HG02973 (cell line): ENCODE results near the gene SDK2.

Experiments used
- ATAC-seq: cut with Tn5 transposase; IDR thresholded peaks from one replicate; pipeline ENCODE4 v1.9.1; 2021; ENCODE audit warnings: moderate library complexity; ENCODE audit not compliant: unreplicated experiment

The SDK2 gene

GRCh38 chr17:73519011-73519410 is 125.2 kb downstream of the SDK2 start:
- no peak for ATAC-seq

- ATAC-seq = no peak
Measured at GRCh38 chr17:73516431-73516830, 127.8 kb downstream of the SDK2 start.

- ATAC-seq = no peak
Measured at GRCh38 chr17:73514146-73514863, 129.9 kb downstream of the SDK2 start.

GRCh38 chr17:73513426-73513825 is 130.8 kb downstream of the SDK2 start:
- no peak for ATAC-seq

GRCh38 chr17:73511719-73512115 is 132.5 kb downstream of the SDK2 start:
- ATAC-seq = no peak

GRCh38 chr17:73510981-73511718 is 133.1 kb downstream of the SDK2 start:
- ATAC-seq = no peak

GRCh38 chr17:73508931-73509605 is 135.2 kb downstream of the SDK2 start:
- no peak for ATAC-seq

GRCh38 chr17:73508057-73508930 is 136.0 kb downstream of the SDK2 start:
- no peak for ATAC-seq

GRCh38 chr17:73506470-73507435 is 137.5 kb downstream of the SDK2 start:
- no peak for ATAC-seq

GRCh38 chr17:73503560-73503959 is 140.7 kb downstream of the SDK2 start:
- no peak for ATAC-seq

- ATAC-seq = no peak
Measured at GRCh38 chr17:73500414-73500999, 143.7 kb downstream of the SDK2 start.

GRCh38 chr17:73498886-73499554 is 145.2 kb downstream of the SDK2 start:
- no peak for ATAC-seq

- ATAC-seq = no peak
Measured at GRCh38 chr17:73498176-73498575, 146.1 kb downstream of the SDK2 start.

GRCh38 chr17:73497721-73498120 is 146.5 kb downstream of the SDK2 start:
- ATAC-seq = no peak

- no peak for ATAC-seq
Measured at GRCh38 chr17:73496232-73496631, 148.0 kb downstream of the SDK2 start.

- no peak for ATAC-seq
Measured at GRCh38 chr17:73495641-73496040, 148.6 kb downstream of the SDK2 start.

GRCh38 chr17:73494950-73495349 is 149.3 kb downstream of the SDK2 start:
- no peak for ATAC-seq

GRCh38 chr17:73493956-73494926 is 150.0 kb downstream of the SDK2 start:
- ATAC-seq = no peak
